ENCODE measurements around the gene WDR7. TPM values are rescaled to one million over a fixed set of nuclear protein-coding genes. Genes with fewer than 3 reads are reported as not detected.

The WDR7 gene
- total RNA-seq, 1 experiment from 2014 or later: 7.8 TPM

DNA sequence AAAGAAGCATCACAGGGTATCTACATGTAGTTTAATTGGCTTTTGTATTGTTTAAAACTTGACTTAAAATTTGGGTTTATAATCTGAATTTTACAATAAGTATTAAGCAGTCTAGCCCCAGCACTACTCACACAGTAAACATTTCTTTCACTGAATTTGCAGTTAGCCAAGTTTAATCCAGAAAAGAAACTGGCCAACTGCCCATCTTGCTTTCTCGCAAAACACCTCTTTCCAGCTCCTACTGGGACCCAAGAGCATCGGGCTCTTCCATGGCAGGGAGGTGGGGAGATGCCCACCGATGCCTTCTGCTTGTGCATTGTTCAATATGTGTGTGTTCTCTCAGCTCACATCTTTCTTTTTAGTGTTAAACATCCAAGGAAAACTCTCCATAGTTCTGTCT, 283.0 kb downstream of the WDR7 start:
- ChIA-PET CTCF (no interaction called here), POLR2A (no interaction called here)
- no peak overlapping the region for H3K4me3 ChIP-seq (ENCODE audit: low read depth, low read length)
- H3K4me1 ChIP-seq: no peaks in the 10 kb centered on the region
- no peaks in the 10 kb centered on the region for H3K4me1 Mint-ChIP-seq (ENCODE audit: low read depth, unreplicated experiment)
- TF ChIP-seq CTCF (IDR thresholded peaks at IDR 0.05; ENCODE audit: insufficient read depth in 1 of 2, low read depth in 1 of 2, low read length in 1 of 2, severe bottlenecking in 1 of 2, unreplicated experiment in 1 of 2): no peak
- H3K27me3 ChIP-seq (replicated peaks; ENCODE audit: control insufficient read depth, insufficient read depth, low read length): no peaks in the 10 kb centered on the region
- no TSS peak for BruUV-seq (replicated peaks)
- intact Hi-C loops (cut with micrococcal nuclease; ENCODE audit: unreplicated experiment): no loop called here
- DNase-seq: no peak
- H3K27ac Mint-ChIP-seq (ENCODE audit: unreplicated experiment): no peak overlapping the region
- no peaks in the 10 kb centered on the region for H3K9me3 ChIP-seq
- no peaks in the 10 kb centered on the region for H3K27me3 Mint-ChIP-seq (ENCODE audit: insufficient read depth, unreplicated experiment)
- no peaks in the 10 kb centered on the region for H3K36me3 Mint-ChIP-seq (ENCODE audit: insufficient read depth, unreplicated experiment)
- no peaks in the 10 kb centered on the region for H3K36me3 ChIP-seq (ENCODE audit: control insufficient read depth, insufficient read depth, low read length)
- H3K9me3 Mint-ChIP-seq (ENCODE audit: unreplicated experiment): no peaks in the 10 kb centered on the region
- no peak overlapping the region for H3K4me3 Mint-ChIP-seq (ENCODE audit: unreplicated experiment)

DNA sequence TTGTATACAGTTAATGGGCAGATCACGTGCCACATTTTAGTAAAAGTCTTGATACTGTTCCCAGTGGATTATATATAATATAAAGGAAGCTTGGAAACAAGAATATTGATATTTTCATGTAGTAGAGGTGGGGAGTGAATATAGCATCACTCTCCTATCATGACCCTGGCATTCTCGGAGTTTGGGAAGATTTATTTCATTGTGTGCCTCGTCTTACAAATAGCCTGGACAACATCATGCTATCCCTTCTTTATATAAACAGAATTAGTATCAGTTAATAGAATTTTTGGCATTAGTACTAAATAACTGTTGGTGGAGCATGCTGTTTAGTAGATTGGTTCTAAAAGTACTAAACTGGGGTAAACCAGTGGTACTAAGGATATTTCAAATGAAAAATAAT, 283.7 kb downstream of the WDR7 start:
- H3K9me3 ChIP-seq: no peaks in the 10 kb centered on the region
- H3K36me3 ChIP-seq (ENCODE audit: control insufficient read depth, insufficient read depth, low read length): no peaks in the 10 kb centered on the region
- TF ChIP-seq CTCF (IDR thresholded peaks at IDR 0.05; ENCODE audit: insufficient read depth in 1 of 2, low read depth in 1 of 2, low read length in 1 of 2, severe bottlenecking in 1 of 2, unreplicated experiment in 1 of 2): no peak
- no peaks in the 10 kb centered on the region for H3K4me1 ChIP-seq
- DNase-seq: no peak
- Mint-ChIP-seq H3K27me3 (ENCODE audit: insufficient read depth, unreplicated experiment) (no peaks in the 10 kb centered on the region), H3K4me1 (ENCODE audit: low read depth, unreplicated experiment) (no peaks in the 10 kb centered on the region), H3K36me3 (ENCODE audit: insufficient read depth, unreplicated experiment) (no peaks in the 10 kb centered on the region), H3K4me3 (ENCODE audit: unreplicated experiment) (no peak overlapping the region), H3K27ac (ENCODE audit: unreplicated experiment) (no peak overlapping the region), H3K9me3 (ENCODE audit: unreplicated experiment) (no peaks in the 10 kb centered on the region)
- POLR2A ChIA-PET: no interaction called here
- no TSS peak for BruUV-seq (replicated peaks)
- intact Hi-C loops (cut with micrococcal nuclease; ENCODE audit: unreplicated experiment): no loop called here
- CTCF ChIA-PET: no interaction called here
- no peak overlapping the region for H3K4me3 ChIP-seq (ENCODE audit: low read depth, low read length)
- no peaks in the 10 kb centered on the region for H3K27me3 ChIP-seq (replicated peaks; ENCODE audit: control insufficient read depth, insufficient read depth, low read length)

DNA sequence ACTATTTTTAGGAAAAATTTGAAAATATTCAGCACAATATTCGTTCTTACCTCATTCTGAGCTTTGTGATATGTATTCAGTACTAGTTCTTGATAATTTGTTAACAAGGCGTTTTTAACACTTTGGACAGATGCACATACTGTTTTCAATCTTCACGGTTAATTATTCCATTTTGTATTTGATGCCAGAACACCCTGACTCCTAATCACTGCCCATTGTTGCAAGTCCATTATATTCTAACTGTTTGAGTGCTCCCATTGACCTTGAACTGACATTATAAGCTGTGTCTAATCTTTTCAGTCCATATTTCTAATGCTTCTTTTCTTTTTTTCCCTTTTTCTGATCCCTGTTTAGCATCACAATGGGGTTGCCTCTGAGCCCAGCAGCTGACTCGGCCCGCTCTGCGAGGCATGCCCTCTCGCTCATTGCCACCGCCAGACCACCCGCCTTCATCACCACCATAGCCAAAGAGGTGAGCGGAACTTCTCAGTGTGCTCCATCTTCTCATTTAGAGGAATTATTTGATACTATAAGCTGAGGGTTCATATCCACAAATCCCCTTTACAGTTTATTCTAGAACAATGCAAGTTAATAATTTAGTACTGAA, 284.4 kb downstream of the WDR7 start:
- intact Hi-C loops (cut with micrococcal nuclease; ENCODE audit: unreplicated experiment): no loop called here
- no peak overlapping the region for H3K4me3 Mint-ChIP-seq (ENCODE audit: unreplicated experiment)
- DNase-seq: no peak
- ChIA-PET POLR2A (no interaction called here), CTCF (interaction anchor here (0.6 kb wide), 1 partner anchor 1476 kb away, joined by 3 read pairs; no protein-coding TSS in a partner anchor)
- no peaks in the 10 kb centered on the region for H3K4me1 Mint-ChIP-seq (ENCODE audit: low read depth, unreplicated experiment)
- H3K27me3 Mint-ChIP-seq (ENCODE audit: insufficient read depth, unreplicated experiment): no peaks in the 10 kb centered on the region
- no peaks in the 10 kb centered on the region for H3K9me3 Mint-ChIP-seq (ENCODE audit: unreplicated experiment)
- no peak overlapping the region for H3K27ac Mint-ChIP-seq (ENCODE audit: unreplicated experiment)
- Histone ChIP-seq H3K36me3 (ENCODE audit: control insufficient read depth, insufficient read depth, low read length) (no peaks in the 10 kb centered on the region), H3K9me3 (no peaks in the 10 kb centered on the region), H3K4me3 (ENCODE audit: low read depth, low read length) (no peak overlapping the region), H3K4me1 (no peaks in the 10 kb centered on the region), H3K27me3 (replicated peaks; ENCODE audit: control insufficient read depth, insufficient read depth, low read length) (no peaks in the 10 kb centered on the region)
- BruUV-seq (replicated peaks): no TSS peak
- H3K36me3 Mint-ChIP-seq (ENCODE audit: insufficient read depth, unreplicated experiment): no peaks in the 10 kb centered on the region
- no peak for TF ChIP-seq CTCF (IDR thresholded peaks at IDR 0.05; ENCODE audit: insufficient read depth in 1 of 2, low read depth in 1 of 2, low read length in 1 of 2, severe bottlenecking in 1 of 2, unreplicated experiment in 1 of 2)
